Measurements from ENCODE around the gene RNPEPL1. TPM values are rescaled to one million over a fixed set of nuclear protein-coding genes. Genes with fewer than 3 reads are reported as not detected.

The RNPEPL1 gene
- total and polyA plus RNA-seq, 10 of the 15 experiments (the other 5 are each of a cell fraction or from before 2014, with no cell fraction given): 0.24 to 49.5 (median 6.8) TPM

- Histone ChIP-seq H3K36me3 (ENCODE audit: control insufficient read depth in 2 of 2, insufficient read depth in 2 of 2, low read length in 1 of 2) (no peaks in the 10 kb centered on the region), H2AFZ (ENCODE audit: control insufficient read depth, low read depth, low read length) (peak overlapping the region; percentile 28; the same call in 1 of the 2 replicates), H3K27ac (ENCODE audit: control insufficient read depth, insufficient read depth) (peak overlapping the region; percentile 68; the same call in 1 of the 2 replicates), H3K79me2 (ENCODE audit: control insufficient read depth, insufficient read depth, low read length) (peaks cover 35% of the 10 kb centered on the region), H3K9ac (ENCODE audit: control insufficient read depth, insufficient read depth, low read length) (peak overlapping the region; percentile 72), H3K4me1 (ENCODE audit: control insufficient read depth, insufficient read depth, low read length) (peaks cover 47% of the 10 kb centered on the region), H4K20me1 (ENCODE audit: control insufficient read depth, insufficient read depth) (no peaks in the 10 kb centered on the region; the same call in 1 of the 2 replicates), H3K4me2 (ENCODE audit: control insufficient read depth, insufficient read depth) (peak overlapping the region; percentile 75), H3K27me3 (replicated peaks in 1 of 2; ENCODE audit: control insufficient read depth in 2 of 2, insufficient read depth in 2 of 2, low read length in 1 of 2) (no peaks in the 10 kb centered on the region), H3K4me3 (peak overlapping the region; percentile 96), H3K9me3 (replicated peaks; ENCODE audit: control insufficient read depth, insufficient read depth, low read length) (no peaks in the 10 kb centered on the region)
- RAD21 ChIA-PET (ENCODE audit: unreplicated experiment): interaction anchor here (1.7 kb wide), 1 partner anchor 18 kb away, joined by 7 read pairs; the partner anchor contains the start of gene CAPN10
- CTCF ChIA-PET: interaction anchor here (1.7 to 2.1 kb wide), 2 partner anchors 11 to 17 kb away, joined by 11 to 16 read pairs; partner anchors contain the start of gene CAPN10
- no TSS peak for BruUV-seq (replicated peaks)
- FAIRE-seq (peak; percentile 13), ATAC-seq (no peak), DNase-seq (ENCODE audit: low read depth, low spot score) (no peak)
- intact Hi-C loops (cut with micrococcal nuclease; ENCODE audit: unreplicated experiment) (loop anchor here (5.0 kb wide), 1 partner anchor 57 kb away; no protein-coding TSS in a partner anchor), in situ Hi-C loops (cut with MboI) (no loop called here)
- SMC1A ChIA-PET (ENCODE audit: uncharacterized antibody, unreplicated experiment): interaction anchor here (1.0 to 1.2 kb wide), 4 partner anchors 9 to 18 kb away, joined by 3 to 6 read pairs (median 3); partner anchors contain the start of gene CAPN10
- 1% methylated on average over 76 of the region's 93 CpGs for WGBS (ENCODE audit: insufficient coverage, insufficient replicate concordance, low lambda C conversion rate, missing lambda C conversion rate)
- POLR2A ChIA-PET: interaction anchor here (1.2 to 1.5 kb wide), 3 partner anchors 8 to 17 kb away, joined by 3 to 9 read pairs (median 4); partner anchors contain the start of gene CAPN10
- peak; percentile 82 for TF ChIP-seq LARP7 (IDR thresholded peaks at IDR 0.05)
- TF ChIP-seq ZNF207 (IDR thresholded peaks at IDR 0.05; ENCODE audit: borderline replicate concordance): 0 out of 2 replicates have a peak, but pooled peaks have one; percentile 43
- TF ChIP-seq BHLHE40 (IDR thresholded peaks at IDR 0.05; ENCODE audit: borderline replicate concordance in 1 of 2, low read depth in 2 of 2, low read length in 1 of 2): peak in 1 of 2 experiments; percentile 68; a peak in 3 of 4 replicates
- TF ChIP-seq TCF12 (IDR thresholded peaks at IDR 0.05; ENCODE audit: low read depth, low read length): peak; percentile 37; the same call in 1 of the 2 replicates
- TF ChIP-seq NKRF (conservative IDR thresholded peaks at IDR 0.05): 0 out of 2 replicates have a peak, but pooled peaks have one; percentile 33
- 0 out of 2 replicates have a peak, but pooled peaks have one; percentile 29 for TF ChIP-seq POLR2AphosphoS2 (IDR thresholded peaks at IDR 0.05; ENCODE audit: low read depth, low read length)
- peak; percentile 61; the same call in 1 of the 2 replicates for TF ChIP-seq DPF2 (IDR thresholded peaks at IDR 0.05)
- peak; percentile 38; the same call in 1 of the 2 replicates for TF ChIP-seq MAX (IDR thresholded peaks at IDR 0.05; ENCODE audit: low read depth, low read length)
- 0 out of 2 replicates have a peak, but pooled peaks have one; percentile 22 for TF ChIP-seq TAF1 (IDR thresholded peaks at IDR 0.05; ENCODE audit: borderline replicate concordance, low read depth, low read length)
- no peak for TF ChIP-seq GABPA (IDR thresholded peaks at IDR 0.05; ENCODE audit: low read depth)
- no peak for TF ChIP-seq RB1 (IDR thresholded peaks at IDR 0.05; ENCODE audit: borderline replicate concordance)
- no peak for TF ChIP-seq YBX1 (IDR thresholded peaks at IDR 0.05)
- TF ChIP-seq IKZF1 (conservative IDR thresholded peaks at IDR 0.05): peak; percentile 56; the same call in 1 of the 2 replicates
- TF ChIP-seq TCF3 (IDR thresholded peaks at IDR 0.05; ENCODE audit: borderline replicate concordance, insufficient read depth, low read depth, low read length): peak; percentile 83
- TF ChIP-seq CTCF (IDR thresholded peaks at IDR 0.05 in 2 of 3, conservative IDR thresholded peaks at IDR 0.05 in 1 of 3; ENCODE audit: control insufficient read depth in 2 of 3, extremely low read depth in 1 of 3, insufficient read depth in 1 of 3, low read depth in 3 of 3, low read length in 3 of 3): no peak
- TF ChIP-seq ZNF217 (IDR thresholded peaks at IDR 0.05): 0 out of 2 replicates have a peak, but pooled peaks have one; percentile 22
These were observed 616 bp downstream of the RNPEPL1 start for GRCh38 chr2:240568678-240569522.

Data from GM12878 (cell line).